Breast epithelium (tissue), 3 donors: ENCODE results near the gene RUSC2.

Experiments
- POLR2A ChIP-seq: fragments of 450-650 bp; IDR thresholded peaks from one replicate; pipeline ENCODE4 v1.6.1; 2016; ENCODE audit warnings: antibody characterized with exemption, mild to moderate bottlenecking, moderate library complexity
- POLR2AphosphoS5 ChIP-seq, 3 donors: sonication (generic); formaldehyde crosslinking; IDR thresholded peaks; one replicate each; pipeline ENCODE4 v1.6.1; 2017; ENCODE audit warnings: antibody characterized with exemption in 3 of 3
- TF ChIP-seq, protein P1 (sequence below), 3 donors: fragments of 450-650 bp; IDR thresholded peaks; one replicate each; pipeline ENCODE4 v1.5.1; 2016 to 2017; ENCODE audit warnings: antibody characterized with exemption in 3 of 3, mild to moderate bottlenecking in 3 of 3, moderate library complexity in 3 of 3

DNA sequence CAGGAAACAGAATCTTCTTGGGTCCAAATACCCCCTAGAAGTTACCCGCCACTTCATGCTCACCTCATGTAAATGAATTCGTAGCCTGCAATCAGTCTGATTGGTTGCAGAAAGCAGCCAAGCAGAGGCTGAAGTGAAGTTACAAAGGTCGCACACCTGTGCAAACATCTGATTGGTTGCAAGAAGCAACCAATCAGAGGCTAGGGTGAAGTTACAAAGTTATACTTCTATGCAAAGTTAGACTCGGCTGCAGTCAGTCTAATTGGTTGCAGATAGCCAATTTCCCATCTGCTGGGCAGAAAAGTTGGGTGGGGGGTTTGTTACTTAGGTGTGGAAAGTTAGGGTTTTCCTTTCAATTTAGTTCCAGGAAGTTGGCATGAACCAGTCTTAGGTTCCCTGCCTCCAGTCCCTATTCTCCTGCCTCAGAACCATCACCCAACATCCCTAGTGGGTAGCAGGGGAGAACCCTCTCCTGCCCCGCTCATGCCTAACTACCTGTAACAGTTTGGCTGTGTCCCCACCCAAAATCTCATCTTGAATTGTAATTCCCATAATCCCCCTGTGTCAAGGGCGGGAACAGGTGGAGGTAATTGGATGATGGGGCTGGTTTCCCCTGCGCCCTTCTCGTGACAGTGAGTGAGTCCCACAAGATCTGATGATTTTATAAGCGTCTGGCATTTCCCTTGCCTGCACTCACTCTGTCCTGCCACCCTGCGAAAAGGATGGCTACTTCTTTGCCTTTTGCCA is 1.2 kb upstream of the RUSC2 start:
- TF ChIP-seq, protein P1, sequence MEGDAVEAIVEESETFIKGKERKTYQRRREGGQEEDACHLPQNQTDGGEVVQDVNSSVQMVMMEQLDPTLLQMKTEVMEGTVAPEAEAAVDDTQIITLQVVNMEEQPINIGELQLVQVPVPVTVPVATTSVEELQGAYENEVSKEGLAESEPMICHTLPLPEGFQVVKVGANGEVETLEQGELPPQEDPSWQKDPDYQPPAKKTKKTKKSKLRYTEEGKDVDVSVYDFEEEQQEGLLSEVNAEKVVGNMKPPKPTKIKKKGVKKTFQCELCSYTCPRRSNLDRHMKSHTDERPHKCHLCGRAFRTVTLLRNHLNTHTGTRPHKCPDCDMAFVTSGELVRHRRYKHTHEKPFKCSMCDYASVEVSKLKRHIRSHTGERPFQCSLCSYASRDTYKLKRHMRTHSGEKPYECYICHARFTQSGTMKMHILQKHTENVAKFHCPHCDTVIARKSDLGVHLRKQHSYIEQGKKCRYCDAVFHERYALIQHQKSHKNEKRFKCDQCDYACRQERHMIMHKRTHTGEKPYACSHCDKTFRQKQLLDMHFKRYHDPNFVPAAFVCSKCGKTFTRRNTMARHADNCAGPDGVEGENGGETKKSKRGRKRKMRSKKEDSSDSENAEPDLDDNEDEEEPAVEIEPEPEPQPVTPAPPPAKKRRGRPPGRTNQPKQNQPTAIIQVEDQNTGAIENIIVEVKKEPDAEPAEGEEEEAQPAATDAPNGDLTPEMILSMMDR (IDR thresholded peaks at IDR 0.05) = no peak
- no peak for TF ChIP-seq POLR2A
- no peak for TF ChIP-seq POLR2AphosphoS5 (IDR thresholded peaks at IDR 0.05)
